GM21526 (cell line): ENCODE data around the gene ABCA13.

ENCODE experiments used
- ATAC-seq: cut with Tn5 transposase; IDR thresholded peaks from one replicate; pipeline ENCODE4 v1.9.1; 2021; ENCODE audit warnings: moderate library complexity; ENCODE audit not compliant: unreplicated experiment, low FRiP score

ABCA13 gene

DNA sequence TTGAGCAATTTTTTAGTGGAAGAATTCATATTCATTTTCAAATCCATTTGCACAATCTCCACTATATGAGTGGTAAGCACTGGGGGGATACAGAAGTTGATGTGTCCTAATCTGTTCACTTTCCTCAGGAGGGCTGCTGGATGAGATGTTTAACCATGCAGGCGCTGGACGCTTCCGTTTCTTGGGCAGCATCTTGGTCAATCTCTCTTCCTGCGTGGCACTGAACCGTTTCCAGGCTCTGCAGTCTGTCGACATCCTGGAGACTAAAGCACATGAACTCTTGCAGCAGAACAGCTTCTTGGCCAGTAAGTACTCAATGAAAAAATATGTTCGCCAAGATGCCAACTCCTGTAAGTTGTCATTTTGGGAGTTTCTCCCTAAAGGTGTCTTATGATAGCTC is 179.3 kb downstream of the ABCA13 start:
- ATAC-seq: no peak

DNA sequence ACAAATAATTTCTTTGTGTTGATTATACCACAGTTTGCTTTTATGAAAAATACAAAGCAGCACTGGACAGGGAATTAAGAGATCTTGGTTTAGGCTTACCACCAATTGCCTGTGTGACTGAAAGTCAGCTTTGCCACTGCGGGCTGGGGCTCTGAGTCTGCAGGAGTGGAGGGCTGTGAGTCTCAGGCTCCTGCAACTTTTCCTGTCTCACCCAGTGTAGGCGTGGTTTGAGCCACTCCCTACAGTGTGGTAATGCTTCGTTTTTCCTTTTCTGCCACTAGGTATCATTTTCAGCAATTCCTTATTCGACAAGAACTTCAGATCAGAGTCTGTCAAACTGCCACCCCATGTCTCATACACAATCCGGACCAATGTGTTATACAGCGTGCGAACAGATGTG is 180.6 kb downstream of the ABCA13 start:
- ATAC-seq: no peak

DNA sequence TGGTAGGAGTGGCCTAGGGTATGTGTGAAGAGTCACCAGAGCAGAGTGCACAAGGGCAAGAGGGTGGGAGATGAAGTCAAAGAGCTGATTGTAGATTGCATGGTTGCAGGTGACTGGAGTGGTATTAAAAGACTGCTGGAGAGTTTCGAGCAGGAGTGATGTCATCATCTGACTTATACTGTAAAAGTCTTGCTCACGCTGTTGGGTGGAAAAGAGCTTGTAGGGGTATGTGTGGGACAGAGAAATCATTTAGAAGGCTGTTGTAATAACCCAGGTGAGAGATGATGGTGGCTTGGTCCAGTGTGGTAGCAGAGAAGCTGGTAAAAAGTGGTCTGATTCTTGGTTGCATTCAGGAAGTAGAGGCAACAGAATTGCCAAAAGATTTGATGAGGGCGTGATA is 184.1 kb downstream of the ABCA13 start:
- ATAC-seq: no peak

DNA sequence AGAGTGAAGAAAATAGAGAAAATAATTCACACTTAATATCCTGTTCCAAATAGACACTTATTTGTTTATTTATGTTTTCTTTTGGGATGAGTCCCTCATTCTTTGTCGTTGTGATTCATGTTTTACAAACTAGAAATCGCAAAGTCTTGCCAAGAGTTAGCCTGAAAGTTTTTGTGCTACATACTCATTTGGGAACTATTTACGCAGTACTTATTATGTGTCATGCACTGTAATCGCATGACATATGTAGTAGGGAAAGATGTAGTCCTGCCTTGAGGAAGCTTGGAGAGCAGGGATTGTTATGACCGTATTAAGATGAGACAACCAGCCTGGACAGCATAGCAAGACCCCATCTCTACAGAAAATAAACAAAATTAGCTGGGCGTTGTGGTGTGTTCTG is 189.3 kb downstream of the ABCA13 start:
- ATAC-seq: no peak

DNA sequence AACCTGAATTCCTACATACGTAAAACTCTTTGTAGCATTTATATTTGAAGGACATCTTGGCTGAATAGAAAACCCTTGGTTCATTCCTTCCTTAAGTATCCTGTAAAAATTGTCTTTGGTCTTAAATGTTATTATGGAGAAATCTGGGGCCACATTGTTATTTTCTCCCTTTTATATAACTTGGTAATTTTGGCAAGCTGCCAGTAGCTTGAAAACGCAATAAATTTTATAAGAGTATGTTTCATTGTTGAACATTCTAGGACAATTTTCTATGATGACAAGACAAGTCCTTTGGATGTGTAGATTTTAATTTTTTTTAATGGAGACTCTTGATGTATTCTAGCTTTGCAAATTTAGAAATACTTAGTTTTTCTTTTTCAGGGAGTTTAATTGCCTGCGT is 191.9 kb downstream of the ABCA13 start:
- no peak for ATAC-seq

DNA sequence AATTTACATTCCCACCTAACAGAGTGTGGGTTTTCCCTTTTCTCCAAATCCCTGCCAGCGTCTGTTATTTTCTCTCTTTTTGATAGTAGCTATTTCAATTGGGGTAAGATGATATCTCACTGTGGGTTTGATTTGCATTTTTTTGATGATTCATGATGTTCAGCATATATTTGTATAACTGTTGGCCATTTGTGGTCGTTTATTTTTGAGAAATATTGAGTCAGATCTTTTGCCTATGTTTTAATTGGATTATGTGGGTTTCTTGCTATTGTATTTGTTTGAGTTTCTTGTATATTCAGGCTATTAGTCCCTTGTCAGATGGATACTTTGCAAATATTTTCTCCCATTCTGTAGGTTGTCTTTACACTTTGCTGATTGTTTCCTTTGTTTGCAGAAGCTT is 193.8 kb downstream of the ABCA13 start:
- ATAC-seq: no peak

DNA sequence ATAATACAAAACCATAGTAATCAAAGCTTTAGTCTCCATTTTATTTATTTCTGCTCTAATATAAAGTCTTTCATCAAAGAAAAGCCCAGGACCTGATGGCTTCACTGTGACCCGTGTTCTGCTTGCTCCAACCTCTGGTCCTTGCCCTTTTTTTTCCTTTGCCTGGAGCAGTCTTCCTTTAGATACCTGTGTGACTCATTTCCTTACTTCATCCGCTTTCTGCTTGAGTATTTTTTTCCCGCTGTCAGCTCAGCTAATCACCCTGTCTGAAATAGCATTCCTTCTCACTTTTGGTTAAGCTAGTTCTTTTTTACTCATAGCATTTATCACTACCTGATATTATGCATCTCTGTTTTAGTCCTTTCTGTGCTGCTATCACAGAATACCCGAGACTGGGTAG is 194.8 kb downstream of the ABCA13 start:
- ATAC-seq: no peak

DNA sequence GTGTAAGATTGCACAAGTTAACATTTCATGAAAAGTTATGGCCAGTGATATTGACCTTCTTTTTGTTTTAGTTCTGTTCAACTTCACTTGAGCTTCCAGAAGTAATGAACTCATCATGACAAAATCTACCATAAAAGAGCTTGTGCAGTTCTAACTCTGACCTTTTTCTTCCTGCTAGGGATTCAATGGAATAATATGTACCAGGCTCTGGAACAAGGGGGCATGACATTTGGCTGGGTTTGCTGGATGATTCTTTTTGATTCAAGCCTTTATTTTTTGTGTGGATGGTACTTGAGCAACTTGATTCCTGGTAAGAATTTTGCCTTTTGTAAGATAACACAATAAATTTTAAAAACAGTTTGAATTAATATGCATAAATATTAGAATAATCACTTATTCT is 205.0 kb downstream of the ABCA13 start:
- no peak for ATAC-seq

DNA sequence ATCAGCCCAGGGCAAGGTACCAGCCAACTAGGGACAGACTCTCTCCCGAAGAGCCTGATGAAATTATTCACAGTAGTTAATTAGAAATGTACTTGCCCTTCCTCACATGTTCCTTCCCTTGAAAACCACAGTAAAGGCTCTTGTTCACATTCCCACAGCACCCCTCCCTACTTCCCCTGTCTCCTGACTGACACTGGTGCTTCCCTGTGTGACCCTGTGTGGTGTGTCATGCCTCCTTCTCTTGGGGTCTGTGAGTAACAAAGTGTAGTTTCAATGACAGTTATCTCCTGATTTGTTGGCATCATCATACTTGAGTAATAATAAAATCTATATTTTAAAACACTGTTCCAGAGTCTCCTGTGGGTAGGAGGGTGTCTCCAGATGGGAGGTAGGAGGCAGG is 209.7 kb downstream of the ABCA13 start:
- no peak for ATAC-seq

DNA sequence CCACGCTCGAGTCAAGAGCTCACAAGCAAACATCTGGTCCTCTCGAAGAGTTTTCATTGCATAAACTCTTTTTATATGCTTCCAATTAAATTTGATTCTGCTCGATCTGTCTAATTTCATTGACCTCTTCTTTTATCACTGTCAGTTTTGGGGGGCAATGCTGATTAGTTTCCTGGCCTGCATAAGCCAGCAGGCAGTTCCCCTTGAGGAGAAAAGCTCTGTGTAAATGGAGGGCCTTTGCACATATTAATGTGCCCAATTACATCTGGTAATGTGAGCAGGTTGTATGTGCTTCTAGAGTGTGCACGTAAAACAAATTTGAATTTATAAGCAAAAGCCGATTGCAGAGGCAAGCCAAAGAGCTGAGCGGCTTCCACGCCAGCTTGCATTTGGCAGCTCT is 210.3 kb downstream of the ABCA13 start:
- ATAC-seq: no peak

DNA sequence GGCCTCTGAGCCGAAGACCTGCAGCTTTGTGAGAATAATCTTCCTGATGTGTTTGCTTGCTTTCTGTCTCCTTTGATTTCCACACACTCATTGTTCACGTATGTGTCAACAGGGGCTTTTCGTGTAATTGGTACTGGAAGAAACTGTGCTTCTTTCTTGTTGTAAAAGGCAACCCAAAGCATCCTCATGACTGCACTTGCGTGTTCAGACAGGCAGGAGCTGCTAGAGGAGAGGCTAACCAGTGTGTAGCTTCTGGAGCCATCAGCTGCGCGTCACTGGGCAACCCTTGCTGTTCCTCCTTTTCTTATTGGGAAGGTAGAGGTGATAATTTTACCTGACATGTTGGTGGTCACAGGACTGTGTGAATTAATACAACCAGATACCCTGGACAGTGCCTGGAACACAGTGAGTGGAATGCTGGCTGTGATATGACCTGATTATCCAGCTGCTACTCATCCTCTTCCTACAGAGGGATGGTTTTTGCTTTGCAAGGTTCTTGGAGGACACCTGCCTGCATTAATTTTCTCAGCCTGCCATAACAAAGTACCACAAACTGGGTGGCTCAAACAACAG is 213.0 kb downstream of the ABCA13 start:
- ATAC-seq: no peak

DNA sequence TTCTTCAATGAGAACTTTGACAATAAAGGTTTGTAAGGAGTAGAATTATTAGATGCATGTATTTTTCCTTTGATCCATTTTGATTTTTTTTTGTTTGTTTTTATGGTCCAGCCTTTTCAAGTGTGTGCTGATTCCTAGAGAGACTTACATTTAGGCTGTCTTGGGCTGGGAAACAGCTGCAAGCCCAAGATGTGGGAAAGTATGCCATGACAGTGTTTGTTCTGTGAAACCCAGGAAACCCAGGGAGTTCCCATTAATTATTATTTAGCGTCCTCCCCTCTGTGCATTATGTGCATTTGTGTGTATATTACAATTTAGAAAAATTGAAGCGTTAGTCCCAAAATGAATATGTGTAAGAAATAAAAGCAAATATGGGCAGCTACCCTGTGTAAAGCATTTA is 216.7 kb downstream of the ABCA13 start:
- no peak for ATAC-seq

DNA sequence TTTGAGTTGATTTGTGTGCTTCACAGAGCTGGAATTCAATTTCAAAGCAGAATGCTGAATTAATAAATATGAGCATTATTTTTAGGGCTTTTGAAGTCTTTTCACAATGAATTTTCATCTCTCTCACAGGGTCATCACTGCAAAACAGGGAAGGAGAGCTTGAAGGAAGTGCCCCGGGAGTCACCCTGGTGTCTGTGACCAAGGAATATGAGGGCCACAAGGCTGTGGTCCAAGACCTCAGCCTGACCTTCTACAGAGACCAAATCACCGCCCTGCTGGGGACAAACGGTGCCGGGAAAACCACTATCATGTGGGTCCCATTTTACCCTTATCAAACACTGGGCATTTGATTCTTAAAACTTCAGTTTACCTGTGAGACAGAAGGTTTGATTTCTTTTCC is 217.7 kb downstream of the ABCA13 start:
- ATAC-seq: no peak

DNA sequence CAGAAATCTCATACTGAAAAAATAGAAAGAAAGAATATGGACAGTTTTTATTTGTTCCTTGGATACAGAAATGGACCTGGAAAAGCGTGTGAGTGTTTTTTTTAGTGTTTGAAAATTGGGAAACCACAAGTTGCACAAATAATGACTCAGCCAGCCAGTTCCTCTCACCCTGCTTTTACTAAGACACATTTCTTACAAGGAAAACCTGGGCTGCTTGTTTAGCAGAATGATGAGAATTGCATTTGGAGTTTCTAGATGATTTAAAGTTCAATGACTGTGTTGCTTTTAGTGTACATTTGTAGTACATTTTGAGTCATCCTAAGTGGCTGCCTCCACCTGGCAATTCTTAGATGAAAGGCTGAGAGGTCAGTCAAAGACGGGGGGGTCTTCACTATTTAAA is 218.7 kb downstream of the ABCA13 start:
- ATAC-seq: no peak

DNA sequence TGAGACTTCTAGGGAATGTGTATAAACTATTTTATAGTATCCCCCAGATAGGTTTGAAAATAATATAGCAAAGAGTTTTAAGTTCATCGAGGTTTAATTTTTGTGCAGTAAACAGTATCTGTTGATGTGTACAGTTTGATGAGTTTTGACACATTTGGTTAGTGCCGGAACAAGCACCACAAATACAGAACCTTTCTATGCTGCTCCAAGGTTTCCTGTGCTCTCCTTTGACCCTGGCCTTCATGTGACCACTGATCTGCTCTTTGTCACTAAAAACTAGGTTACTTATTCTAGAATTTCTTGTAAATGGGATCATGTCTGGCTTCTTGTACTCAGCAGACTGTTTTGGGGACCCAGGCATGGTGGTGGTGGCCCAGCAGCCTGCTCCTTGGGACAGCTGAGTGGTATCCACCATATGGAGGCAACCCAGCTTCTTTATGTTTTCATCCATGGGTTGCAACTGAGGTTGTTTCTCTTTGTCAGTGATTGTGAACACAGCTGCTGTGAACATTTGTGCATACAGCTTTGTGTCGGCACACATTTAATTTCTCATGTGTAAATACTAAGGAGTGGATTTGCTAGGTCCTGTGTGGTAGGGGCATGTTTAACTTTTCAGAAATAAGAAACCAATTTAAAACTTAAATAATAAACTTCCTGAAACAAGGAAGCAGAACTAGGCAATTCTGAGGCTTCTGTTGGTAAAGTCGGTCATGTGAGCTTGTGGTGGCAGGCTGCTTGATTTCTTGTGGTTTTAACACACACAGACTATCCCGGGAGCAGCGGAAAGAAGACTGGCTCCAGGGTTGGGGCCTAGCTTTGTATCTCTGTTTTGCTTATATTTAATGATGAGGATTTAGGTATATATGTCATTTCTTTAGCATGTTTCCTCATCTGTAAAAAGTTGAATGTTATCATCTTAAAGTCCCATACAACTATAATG is 219.4 kb downstream of the ABCA13 start:
- no peak for ATAC-seq

DNA sequence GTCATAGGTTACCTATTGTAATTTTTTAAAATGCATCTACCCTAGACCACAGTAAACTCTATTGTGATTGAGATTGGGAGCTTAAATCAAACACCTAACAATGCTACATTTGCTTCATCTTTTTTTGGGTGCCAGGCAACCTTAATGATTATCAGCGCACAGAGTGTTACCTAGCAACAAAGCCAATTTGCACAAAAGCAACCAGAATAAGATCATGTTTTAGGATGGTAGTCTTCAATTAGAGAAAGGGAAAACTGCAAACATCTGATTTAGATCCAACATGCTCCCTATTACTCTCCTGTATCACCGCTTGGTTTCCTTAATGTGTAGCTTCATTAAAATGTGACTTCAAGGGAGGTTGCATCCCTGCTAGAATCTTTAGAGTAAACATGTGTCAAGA is 226.9 kb downstream of the ABCA13 start:
- no peak for ATAC-seq

DNA sequence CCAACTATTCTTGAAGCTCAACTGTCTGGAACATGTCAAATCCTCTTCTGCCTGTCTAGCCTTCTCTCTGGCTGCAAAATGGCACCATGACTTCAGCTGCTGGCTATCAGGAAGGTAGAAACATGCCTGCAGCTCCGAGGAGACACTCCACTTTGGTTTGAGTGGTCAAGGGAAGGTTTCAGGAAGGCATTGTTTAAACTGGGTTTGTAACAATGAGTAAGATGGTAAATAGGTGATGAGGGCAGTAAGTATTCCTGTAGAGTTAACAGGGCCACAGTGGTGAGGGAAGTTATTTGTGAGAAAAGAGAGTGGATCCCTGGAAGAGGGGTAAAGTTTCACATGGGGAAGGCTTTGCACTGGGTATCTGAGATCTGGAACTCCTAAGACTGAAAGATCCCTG is 231.5 kb downstream of the ABCA13 start:
- no peak for ATAC-seq

DNA sequence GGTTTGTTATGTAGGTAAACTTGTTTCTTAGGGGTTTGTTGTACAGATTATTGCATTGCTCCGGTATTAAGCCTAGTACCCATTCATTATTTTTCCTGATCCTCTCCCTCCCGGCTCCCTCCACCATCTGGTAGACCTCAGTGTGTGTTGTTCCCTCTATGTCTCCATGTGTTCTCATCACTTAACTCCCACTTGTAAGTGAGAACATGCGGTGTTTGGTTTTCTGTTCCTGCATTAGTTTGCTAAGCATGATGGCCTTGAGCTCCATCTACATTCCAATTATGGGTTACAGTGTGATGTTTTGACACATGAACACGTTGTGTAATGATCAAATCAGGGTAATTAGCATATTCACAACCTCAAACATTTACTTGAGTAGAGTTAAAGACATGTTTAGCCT is 237.5 kb downstream of the ABCA13 start:
- ATAC-seq: no peak

DNA sequence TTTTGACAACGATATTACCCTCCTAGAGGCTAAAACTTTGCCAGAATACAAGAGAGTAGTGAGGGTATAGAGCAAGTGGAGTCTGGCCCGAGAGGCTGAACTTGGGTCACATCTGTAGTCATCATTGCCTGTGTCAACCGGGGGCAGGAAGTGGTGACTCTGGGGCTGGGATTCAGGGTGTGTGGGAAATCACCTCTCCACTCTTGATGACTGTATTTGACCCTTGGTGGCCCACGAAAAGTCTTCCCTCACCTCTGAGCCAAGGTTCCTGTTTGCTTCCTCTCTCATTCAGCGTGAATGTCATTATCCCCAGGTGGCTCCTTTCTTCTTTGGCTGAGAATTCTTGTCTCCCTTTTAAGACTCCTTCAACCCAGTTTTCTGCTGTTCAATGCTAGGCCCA is 240.4 kb downstream of the ABCA13 start:
- no peak for ATAC-seq

DNA sequence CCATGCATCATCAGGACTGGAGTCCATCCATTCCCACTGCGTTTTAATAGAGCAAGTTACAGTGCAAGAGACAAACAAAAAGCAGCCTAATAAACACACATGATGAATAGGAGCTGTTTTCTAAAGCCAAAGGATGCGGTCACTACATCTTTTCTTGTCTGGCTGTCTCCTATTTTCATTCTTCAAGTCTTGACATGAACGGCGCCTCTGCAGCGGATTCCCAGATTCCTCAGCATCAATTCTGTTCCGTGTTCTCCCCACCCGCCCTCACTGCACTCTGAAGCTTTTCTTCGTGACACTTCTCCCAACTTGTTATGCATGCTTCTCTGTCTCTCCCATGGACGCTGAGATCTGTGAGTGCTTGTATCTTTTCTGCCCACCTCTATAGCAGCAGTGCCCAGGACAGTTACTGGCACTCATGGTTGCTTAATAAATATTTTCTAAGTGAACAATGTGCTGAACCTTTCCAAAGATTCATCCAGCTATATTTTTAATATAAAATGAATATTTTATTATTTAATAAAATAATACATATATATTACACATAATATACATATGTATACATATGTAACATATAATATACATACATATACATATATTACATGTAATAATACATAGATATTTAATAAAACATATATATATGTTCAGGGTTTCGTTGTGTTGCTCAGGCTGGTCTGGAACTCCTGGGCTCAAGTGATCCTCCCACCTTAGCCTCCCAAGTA is 242.9 kb downstream of the ABCA13 start:
- no peak for ATAC-seq

DNA sequence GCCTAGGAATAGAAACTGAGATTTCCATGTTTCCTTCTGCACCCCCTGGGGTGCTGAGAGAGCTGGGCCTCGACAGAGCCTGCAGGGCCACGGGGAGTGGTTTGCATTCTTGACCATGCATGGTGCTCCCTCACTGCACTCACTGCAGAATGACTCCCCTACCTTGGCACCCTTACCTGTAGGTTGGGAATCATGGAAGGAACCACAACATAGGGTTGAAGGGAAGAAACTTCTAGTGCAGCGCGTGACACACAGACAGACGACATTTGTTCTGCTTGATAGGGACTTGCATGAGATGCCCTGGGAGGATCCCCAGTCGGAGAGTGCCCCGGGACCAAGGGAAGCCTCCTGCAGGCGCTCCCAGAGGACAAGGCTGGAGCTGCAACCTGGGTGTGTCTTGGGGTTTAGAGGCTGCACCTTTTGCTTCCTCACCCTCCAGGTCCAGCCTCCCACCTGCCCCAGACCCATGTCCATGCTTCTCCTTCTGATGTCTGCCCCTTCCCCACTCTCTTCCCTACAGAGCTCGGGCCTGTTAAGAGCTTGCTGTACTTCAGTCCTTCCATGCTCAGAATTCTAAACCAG is 245.2 kb downstream of the ABCA13 start:
- ATAC-seq: no peak
